Epithelial cell of esophagus (primary cell): ENCODE data around the gene TRAPPC2L.

ENCODE experiments used
- DNase-seq: peaks from one replicate; pipeline ENCODE4 v3.0.0; 2010; ENCODE audit warnings: low read depth
- H3K4me3 ChIP-seq: 2 replicates; pipeline ENCODE4 v1.5.1; 2011; ENCODE audit warnings: mild to moderate bottlenecking, low read length, control low read depth
- CTCF ChIP-seq: IDR thresholded peaks from 2 replicates; pipeline ENCODE4 v1.5.1; 2011; ENCODE audit warnings: low read depth, mild to moderate bottlenecking, low read length, control low read depth, inconsistent platforms; ENCODE audit not compliant: insufficient read depth; ENCODE audit errors: missing control alignments

Gene TRAPPC2L

GRCh38 chr16:88865742-88866141 lies 8.8 kb downstream of the TRAPPC2L start:
- no peak for TF ChIP-seq CTCF
- H3K4me3 ChIP-seq, result no peak overlapping the region
- no peak for DNase-seq

GRCh38 chr16:88866151-88866920 lies 9.4 kb downstream of the TRAPPC2L start, which contains the start of gene PABPN1L:
Gene PABPN1L (minus strand): TSS chr16:88866660. CDS start chr16:88866606, 54 bp downstream.
- TF ChIP-seq CTCF, result no peak
- DNase-seq, result no peak
- no peak within 1 kb of the TSS for H3K4me3 ChIP-seq

- H3K4me3 ChIP-seq, result no peak overlapping the region
- TF ChIP-seq CTCF, result no peak
- no peak for DNase-seq
Observed at GRCh38 chr16:88867581-88868246, 10.8 kb downstream of the TRAPPC2L start.

- no peak overlapping the region for H3K4me3 ChIP-seq
- DNase-seq, result no peak
- no peak for TF ChIP-seq CTCF
Observed at GRCh38 chr16:88868974-88869672, 12.2 kb downstream of the TRAPPC2L start.

- no peak for DNase-seq
- no peak for TF ChIP-seq CTCF
- no peak overlapping the region for H3K4me3 ChIP-seq
Observed at GRCh38 chr16:88869673-88869980, 12.7 kb downstream of the TRAPPC2L start.

- TF ChIP-seq CTCF, result no peak
- DNase-seq, result no peak
- no peak overlapping the region for H3K4me3 ChIP-seq
Observed at GRCh38 chr16:88870608-88871348, 13.9 kb downstream of the TRAPPC2L start.
